HepG2 (cell line): ENCODE measurements around the gene PPP1R9B. TPM values are rescaled to one million over a fixed set of nuclear protein-coding genes. Genes with fewer than 3 reads are reported as not detected.

Experiments
- CENPT ChIP-seq: sonication (generic); formaldehyde crosslinking; IDR thresholded peaks from 2 replicates; pipeline ENCODE4 v1.8.0; 2022; ENCODE audit warnings: low read depth, mild to moderate bottlenecking, moderate library complexity, missing genetic modification reagents
- CERS6 ChIP-seq: sonication (generic); formaldehyde crosslinking; IDR thresholded peaks from 2 replicates; pipeline ENCODE4 v1.5.0; 2020; ENCODE audit warnings: missing genetic modification reagents
- CHD4 ChIP-seq: fragments of 200-600 bp; sonication (generic); IDR thresholded peaks from 2 replicates; pipeline ENCODE4 v1.7.0; 2017; ENCODE audit warnings: mild to moderate bottlenecking, low read length, borderline replicate concordance
- EP300 ChIP-seq, 3 experiments: sonication (generic) in 1 of 3; formaldehyde crosslinking in 1 of 3; IDR thresholded peaks; 2 replicates each; pipeline versions ENCODE4 v1.5.1 to v1.6.1; 2011 to 2020; ENCODE audit warnings: low read depth in 2 of 3, low read length in 2 of 3, borderline replicate concordance in 1 of 3, improper control_type of control experiment in 1 of 3, mild to moderate bottlenecking in 1 of 3, missing genetic modification reagents in 1 of 3, moderate library complexity in 1 of 3
- FLYWCH1 ChIP-seq: sonication (generic); formaldehyde crosslinking; IDR thresholded peaks from 2 replicates; pipeline ENCODE4 v1.8.1; 2023; ENCODE audit warnings: mild to moderate bottlenecking, missing genetic modification reagents
- GABPA ChIP-seq, 2 experiments: IDR thresholded peaks; 2 replicates each; pipeline ENCODE4 v1.6.1; 2011 to 2016; ENCODE audit warnings: low read depth in 2 of 2, low read length in 1 of 2, missing biosample characterization in 1 of 2, missing genetic modification characterization in 1 of 2
- JARID2 ChIP-seq: sonication (generic); formaldehyde crosslinking; IDR thresholded peaks from 2 replicates; pipeline ENCODE4 v1.8.1; 2023; ENCODE audit warnings: missing genetic modification reagents, inconsistent platforms; ENCODE audit not compliant: insufficient replicate concordance
- NCOA5 ChIP-seq: sonication (generic); formaldehyde crosslinking; IDR thresholded peaks from 2 replicates; pipeline ENCODE4 v1.4.0; 2020; ENCODE audit warnings: missing genetic modification reagents
- NR2F1 ChIP-seq, 2 experiments: fragments of 450-650 bp in 1 of 2; formaldehyde crosslinking in 1 of 2; IDR thresholded peaks; 2 replicates each; pipeline versions ENCODE4 v1.5.0 to v1.6.1; 2016 to 2020; ENCODE audit warnings: mild to moderate bottlenecking in 1 of 2, missing compliant biosample characterization in 1 of 2, missing genetic modification reagents in 1 of 2, moderate library complexity in 1 of 2
- PLRG1 ChIP-seq: fragments of 450-650 bp; conservative IDR thresholded peaks from 2 replicates; pipeline ENCODE4 v1.6.1; 2016
- PRDM4 ChIP-seq: sonication (generic); formaldehyde crosslinking; IDR thresholded peaks from 2 replicates; pipeline ENCODE4 v1.9.0; 2021; ENCODE audit warnings: missing genetic modification reagents, borderline replicate concordance
- RAD51 ChIP-seq: fragments of 450-650 bp; IDR thresholded peaks from 2 replicates; pipeline ENCODE4 v1.6.1; 2016; ENCODE audit warnings: borderline replicate concordance
- RARA ChIP-seq: IDR thresholded peaks from 2 replicates; pipeline ENCODE4 v1.6.1; 2016; ENCODE audit warnings: missing genetic modification reagents, missing compliant biosample characterization
- SOX13 ChIP-seq, 3 experiments: fragments of 450-650 bp in 1 of 3; sonication (generic) in 1 of 3; formaldehyde crosslinking in 1 of 3; IDR thresholded peaks in 2 of 3; conservative IDR thresholded peaks in 1 of 3; 2 replicates each; pipeline versions ENCODE4 v1.5.0 to v1.6.1; 2016 to 2020; ENCODE audit warnings: antibody characterized with exemption in 1 of 3, mild to moderate bottlenecking in 1 of 3, missing compliant biosample characterization in 1 of 3, missing genetic modification reagents in 1 of 3, moderate library complexity in 1 of 3
- STAT5B ChIP-seq: sonication (generic); formaldehyde crosslinking; IDR thresholded peaks from 2 replicates; pipeline ENCODE4 v1.4.0; 2020; ENCODE audit warnings: missing genetic modification reagents
- TEAD3 ChIP-seq: optimal IDR thresholded peaks from 2 replicates; pipeline ENCODE3; 2016; ENCODE audit warnings: borderline replicate concordance
- ZBTB33 ChIP-seq: sonication (generic); formaldehyde crosslinking; IDR thresholded peaks from 2 replicates; pipeline ENCODE4 v1.4.0; 2020; ENCODE audit warnings: missing genetic modification reagents
- ZNF143 ChIP-seq: sonication (generic); formaldehyde crosslinking; IDR thresholded peaks from 2 replicates; pipeline ENCODE4 v1.4.0; 2020; ENCODE audit warnings: missing genetic modification reagents
- ZNF263 ChIP-seq: sonication (generic); formaldehyde crosslinking; IDR thresholded peaks from 2 replicates; pipeline ENCODE4 v1.4.0; 2020; ENCODE audit warnings: missing genetic modification reagents
- ZNF670 ChIP-seq: sonication (generic); formaldehyde crosslinking; IDR thresholded peaks from 2 replicates; pipeline ENCODE4 v1.8.0; 2022; ENCODE audit warnings: mild to moderate bottlenecking, missing genetic modification reagents, borderline replicate concordance
- ZNF761 ChIP-seq: sonication (generic); formaldehyde crosslinking; conservative IDR thresholded peaks from 2 replicates; pipeline ENCODE4 v1.4.0; 2020; ENCODE audit warnings: mild to moderate bottlenecking, missing genetic modification reagents
- ZNF879 ChIP-seq: sonication (generic); formaldehyde crosslinking; IDR thresholded peaks from 2 replicates; pipeline ENCODE4 v1.8.1; 2023; ENCODE audit warnings: missing genetic modification reagents
- ZSCAN21 ChIP-seq: sonication (generic); formaldehyde crosslinking; IDR thresholded peaks from 2 replicates; pipeline ENCODE4 v1.8.0; 2022; ENCODE audit warnings: mild to moderate bottlenecking, missing genetic modification reagents, moderate library complexity, borderline replicate concordance
- polyA plus RNA-seq, 8 experiments: library from polyadenylated mRNA; depleted of rRNA in 3 of 8; stranded (reverse) in 7 of 8; unstranded in 1 of 8; fragments of >200 nt; fragmentation: Illumina TruSeq in 4 of 8; extraction: Trizol in 4 of 8; gene quantifications; 2 replicates each; pipeline versions ENCODE4 v1.2.1 to v1.2.3, GENCODE V29; 2011 to 2016; ENCODE audit warnings: low read depth in 4 of 8, missing spikeins in 1 of 8, mixed read lengths in 1 of 8; ENCODE audit not compliant: insufficient read depth in 1 of 8
- total RNA-seq, 5 experiments: library from RNA; depleted of rRNA; stranded (reverse); fragments of >200 nt; fragmentation: Illumina TruSeq; extraction: Trizol; gene quantifications; 2 replicates each; pipeline ENCODE4 v1.2.3, GENCODE V29; 2016; ENCODE audit warnings: low read depth in 1 of 5

Gene PPP1R9B
- total and polyA plus RNA-seq, 2 of the 13 experiments (the other 11 are each of a cell fraction or from before 2014, with no cell fraction given) = 9.4 to 15.8 TPM

DNA sequence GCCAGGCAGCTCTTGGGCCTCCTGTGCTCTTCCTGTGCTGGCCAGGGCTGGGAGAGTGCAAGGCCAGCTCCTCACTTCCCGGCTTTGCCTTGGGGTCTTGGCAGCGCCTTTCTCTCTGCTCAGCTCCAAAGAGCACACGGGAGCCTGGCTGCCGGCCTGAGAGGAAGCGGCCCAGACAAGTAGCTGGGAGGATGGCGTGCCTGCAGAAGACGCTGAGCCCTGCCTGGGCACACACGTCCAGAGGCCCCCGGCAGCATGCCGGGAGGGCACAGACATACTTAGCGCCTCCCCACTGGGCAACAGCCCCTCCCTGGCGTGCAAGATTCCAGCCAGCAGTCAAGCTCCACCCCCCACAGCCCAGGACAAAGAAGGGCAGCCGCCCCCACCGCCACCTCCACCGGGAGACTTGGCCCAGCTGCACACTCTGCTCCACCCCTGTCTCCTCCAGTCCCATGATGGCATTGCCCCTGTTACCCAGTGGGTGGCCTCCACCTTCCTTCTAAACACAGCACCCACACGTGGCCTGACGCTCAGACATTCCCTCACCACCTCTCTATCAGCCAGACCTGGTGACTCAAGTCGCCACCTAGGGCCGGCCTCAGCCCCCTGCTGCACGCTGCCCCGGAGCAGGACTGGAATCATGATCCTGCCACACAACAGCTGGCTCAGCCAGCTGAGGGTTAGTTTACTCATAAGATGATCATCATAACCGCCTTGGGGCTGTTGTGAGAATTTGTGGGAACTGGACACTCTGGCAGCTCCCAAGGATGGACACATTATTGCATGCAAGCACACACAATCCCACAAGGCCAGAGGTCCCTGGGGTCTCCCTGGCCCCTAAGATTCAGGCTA lies 27.7 kb upstream of the PPP1R9B start (continued):
- TF ChIP-seq RARA (CRISPR knock-in tag) = no peak
- no peak for TF ChIP-seq PRDM4
- TF ChIP-seq CERS6 (CRISPR knock-in tag) = no peak
- TF ChIP-seq SOX13 (IDR thresholded peaks at IDR 0.05) = no peak
- peak in 1 of 2 experiments; percentile 0; a peak in 1 of 4 replicates for TF ChIP-seq SOX13 (CRISPR knock-in tag; conservative IDR thresholded peaks at IDR 0.05 in 1 of 2, IDR thresholded peaks at IDR 0.05 in 1 of 2)
- no peak; the same call in 1 of the 2 replicates for TF ChIP-seq ZNF143 (CRISPR knock-in tag)
- TF ChIP-seq ZNF263 (CRISPR knock-in tag) = no peak
- no peak for TF ChIP-seq CHD4
- TF ChIP-seq NR2F1 (CRISPR knock-in tag; IDR thresholded peaks at IDR 0.05) = no peak
- TF ChIP-seq JARID2 = no peak
- TF ChIP-seq ZBTB33 = peak; percentile 21; the same call in 1 of the 2 replicates
- no peak for TF ChIP-seq STAT5B (CRISPR knock-in tag)
- no peak for TF ChIP-seq RAD51
- TF ChIP-seq CENPT (CRISPR knock-in tag) = no peak
- TF ChIP-seq TEAD3 (CRISPR knock-in tag) = peak; percentile 71
- no peak for TF ChIP-seq FLYWCH1 (CRISPR knock-in tag)
- TF ChIP-seq PLRG1 = no peak
- no peak for TF ChIP-seq GABPA (IDR thresholded peaks at IDR 0.05; ENCODE audit: low read depth, low read length)
- no peak for TF ChIP-seq GABPA (CRISPR knock-in tag; IDR thresholded peaks at IDR 0.05; ENCODE audit: low read depth)
- TF ChIP-seq ZNF879 (CRISPR knock-in tag) = no peak
- TF ChIP-seq ZSCAN21 = no peak; the same call in 1 of the 2 replicates
- no peak for TF ChIP-seq ZNF761
- TF ChIP-seq EP300 (IDR thresholded peaks at IDR 0.05; ENCODE audit: low read depth in 2 of 2, low read length in 2 of 2) = peak in 1 of 2 experiments; percentile 17; a peak in 1 of 4 replicates
- no peak; the same call in 1 of the 2 replicates for TF ChIP-seq EP300 (CRISPR knock-in tag; IDR thresholded peaks at IDR 0.05; ENCODE audit: borderline replicate concordance)
- no peak for TF ChIP-seq ZNF670 (CRISPR knock-in tag)
- TF ChIP-seq NCOA5 = no peak
